ENCODE results near the gene KCNMB4.

- TF ChIP-seq CTCF (IDR thresholded peaks at IDR 0.05; ENCODE audit: poor library complexity) (no peak), EZH2 (IDR thresholded peaks at IDR 0.05; ENCODE audit: borderline replicate concordance) (no peak), EZH2phosphoT487 (IDR thresholded peaks at IDR 0.05; ENCODE audit: low read depth, severe bottlenecking, unreplicated experiment) (no peak)
These were observed 33.2 kb downstream of the KCNMB4 start for GRCh38 chr12:70399311-70399710.
